ENCODE measurements around the gene PHACTR1. TPM values are rescaled to one million over a fixed set of nuclear protein-coding genes. Genes with fewer than 3 reads are reported as not detected.

PHACTR1 gene
- total and polyA plus RNA-seq, 2 of the 4 experiments (the other 2 are of a cell fraction): not detected

- Histone ChIP-seq H3K27me3 (ENCODE audit: control insufficient read depth, insufficient read depth, low read length) (no peaks in the 10 kb centered on the region), H3K4me2 (ENCODE audit: low read depth, low read length) (no peak overlapping the region), H3K9ac (ENCODE audit: low read depth, low read length) (no peak overlapping the region), H3K9me3 (ENCODE audit: control insufficient read depth, insufficient read depth, low read length) (peaks cover 10% of the 10 kb centered on the region), H3K14ac (replicated peaks; ENCODE audit: low read depth, low read length) (no peak overlapping the region), H4K8ac (ENCODE audit: low read depth in 2 of 2, low read length in 2 of 2) (no peak overlapping the region), H4K91ac (ENCODE audit: insufficient read depth, low read depth, low read length) (no peak overlapping the region), H3K36me3 (ENCODE audit: control insufficient read depth, insufficient read depth, low read length) (no peaks in the 10 kb centered on the region), H3K9me1 (ENCODE audit: insufficient read depth, low read length) (no peaks in the 10 kb centered on the region), H4K20me1 (ENCODE audit: insufficient read depth, low read length) (no peaks in the 10 kb centered on the region), H2BK5ac (ENCODE audit: low read depth, low read length, poor library complexity, severe bottlenecking) (no peak overlapping the region), H2AK9ac (replicated peaks; ENCODE audit: low read depth, low read length, poor library complexity) (no peak overlapping the region), H4K5ac (ENCODE audit: low read depth, low read length) (no peak overlapping the region), H2AFZ (replicated peaks; ENCODE audit: low read length, poor library complexity) (no peak overlapping the region), H3K79me1 (ENCODE audit: low read depth in 1 of 2, low read length in 2 of 2) (no peaks in the 10 kb centered on the region), H3K23ac (ENCODE audit: low read depth, low read length) (no peak overlapping the region), H3K4me1 (ENCODE audit: control insufficient read depth, insufficient read depth, low read length) (no peaks in the 10 kb centered on the region), H2BK120ac (ENCODE audit: low read depth, low read length) (no peak overlapping the region), H3K27ac (ENCODE audit: insufficient read depth, low read length) (no peak overlapping the region), H2AK5ac (ENCODE audit: low read depth, low read length) (no peak overlapping the region), H3K18ac (ENCODE audit: low read depth, low read length) (no peak overlapping the region), H3K56ac (ENCODE audit: extremely low read depth, insufficient read depth, low read length) (no peak overlapping the region), H3K4me3 (ENCODE audit: insufficient read depth, low read depth, low read length) (no peak overlapping the region), H2BK15ac (ENCODE audit: low read depth, low read length) (no peak overlapping the region), H2BK20ac (ENCODE audit: low read depth, low read length) (no peak overlapping the region), H3K4ac (ENCODE audit: low read depth, low read length) (no peak overlapping the region)
- no peak for DNase-seq
- TF ChIP-seq CTCF (conservative IDR thresholded peaks at IDR 0.05; ENCODE audit: low read depth, low read length) (no peak), USF2 (IDR thresholded peaks at IDR 0.05; ENCODE audit: low read depth, low read length) (no peak), RFX5 (IDR thresholded peaks at IDR 0.05; ENCODE audit: low read depth, low read length) (no peak), MXI1 (IDR thresholded peaks at IDR 0.05; ENCODE audit: borderline replicate concordance, low read depth, low read length) (no peak)
- BruUV-seq (replicated peaks): no TSS peak
- ChIA-PET POLR2A (ENCODE audit: unreplicated experiment) (no interaction called here), CTCF (interaction anchor here (1.1 kb wide), 1 partner anchor 21 kb away, joined by 3 read pairs; no protein-coding TSS in a partner anchor)
- intact Hi-C loops (cut with micrococcal nuclease): no loop called here
- dilution Hi-C loops (cut with HindIII; ENCODE audit: low sequenced_read_pairs, unreplicated experiment): no loop called here
- in situ Hi-C loops (cut with MboI; ENCODE audit: low sequenced_read_pairs): no loop called here
- WGBS, 2 experiments (ENCODE audit: extremely low coverage in 2 of 2, insufficient read length in 1 of 2): no CpG with 5 or more reads among the region's 2 CpGs
- no peak for ATAC-seq (ENCODE audit: low read depth)
These were observed 119.4 kb downstream of the PHACTR1 start for GRCh38 chr6:12836009-12836408.
